ENCODE results near the gene PDLIM1. TPM values are rescaled to one million over a fixed set of nuclear protein-coding genes. Genes with fewer than 3 reads are reported as not detected.
A peak's percentile ranks its signal among the peaks of the same experiment; 100 is the strongest.
"Not testable (repeated sequence)": the region's sequence is repeated elsewhere in the genome, so short reads cannot be mapped to it uniquely, and the experiment has no call there.

The PDLIM1 gene
- total RNA-seq, 1 experiment from 2014 or later, result 183 TPM

DNA sequence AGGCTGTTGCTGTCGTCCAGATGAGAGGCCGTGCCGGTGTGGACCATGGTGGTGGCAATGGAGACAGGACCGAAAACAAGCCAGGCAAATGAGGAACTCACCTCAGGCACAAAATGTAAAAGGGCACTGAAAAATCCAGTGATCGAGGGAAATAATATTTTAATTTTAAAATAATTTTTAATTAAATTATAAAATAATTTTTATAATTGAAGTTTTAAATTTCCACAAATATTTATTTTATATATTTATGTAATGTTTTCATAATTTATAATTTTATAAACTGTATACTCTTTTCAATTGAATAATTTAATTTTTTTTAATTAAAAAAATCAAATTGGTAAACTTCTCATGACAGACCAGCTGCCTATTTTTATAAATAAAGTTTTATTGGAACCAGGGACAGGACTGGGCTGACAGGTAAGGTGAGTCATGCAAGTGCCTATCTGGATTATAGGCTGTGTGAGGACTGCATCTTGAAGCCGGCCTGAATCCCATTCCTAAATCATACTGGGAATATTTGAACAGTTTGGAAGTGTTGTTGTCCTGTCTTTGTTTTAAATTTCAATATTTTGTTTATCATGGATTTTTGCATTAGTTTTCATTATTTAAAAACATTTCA is 81.2 kb downstream of the PDLIM1 start:
- no peaks in the 10 kb centered on the region for H3K9me3 ChIP-seq (ENCODE audit: control insufficient read depth, insufficient read depth, low read depth, low read length)
- no TSS peak for BruUV-seq (replicated peaks)
- H3K4me3 ChIP-seq (ENCODE audit: low read depth in 2 of 2, low read length in 2 of 2), result no peak overlapping the region
- POLR2A ChIA-PET, result no interaction called here
- no peak for DNase-seq (ENCODE audit: low read depth, low spot score)
- intact Hi-C loops (cut with micrococcal nuclease; ENCODE audit: unreplicated experiment), result loop anchor here (5.0 kb wide), 1 partner anchor 33 kb away; no protein-coding TSS in a partner anchor
- no peaks in the 10 kb centered on the region for H3K36me3 ChIP-seq (ENCODE audit: control insufficient read depth, insufficient read depth, low read length)
- no peaks in the 10 kb centered on the region for H3K27me3 ChIP-seq (ENCODE audit: control insufficient read depth, insufficient read depth, low read length)
- CTCF ChIA-PET, result interaction anchor here (0.6 to 0.7 kb wide), 2 partner anchors 39 to 75 kb away, joined by 3 to 4 read pairs; no protein-coding TSS in a partner anchor
- in situ Hi-C loops (cut with HindIII; ENCODE audit: low pct_unique_long_range_greater_than_20kb, low sequenced_read_pairs), result no loop called here
- TF ChIP-seq TCF7L2 (IDR thresholded peaks at IDR 0.05; ENCODE audit: low read depth, low read length) (no peak), POLR2AphosphoS5 (IDR thresholded peaks at IDR 0.05; ENCODE audit: low read depth, low read length) (no peak), SIN3A (IDR thresholded peaks at IDR 0.05; ENCODE audit: borderline replicate concordance, insufficient read depth, low read depth, low read length) (no peak)
- TF ChIP-seq, protein P1, sequence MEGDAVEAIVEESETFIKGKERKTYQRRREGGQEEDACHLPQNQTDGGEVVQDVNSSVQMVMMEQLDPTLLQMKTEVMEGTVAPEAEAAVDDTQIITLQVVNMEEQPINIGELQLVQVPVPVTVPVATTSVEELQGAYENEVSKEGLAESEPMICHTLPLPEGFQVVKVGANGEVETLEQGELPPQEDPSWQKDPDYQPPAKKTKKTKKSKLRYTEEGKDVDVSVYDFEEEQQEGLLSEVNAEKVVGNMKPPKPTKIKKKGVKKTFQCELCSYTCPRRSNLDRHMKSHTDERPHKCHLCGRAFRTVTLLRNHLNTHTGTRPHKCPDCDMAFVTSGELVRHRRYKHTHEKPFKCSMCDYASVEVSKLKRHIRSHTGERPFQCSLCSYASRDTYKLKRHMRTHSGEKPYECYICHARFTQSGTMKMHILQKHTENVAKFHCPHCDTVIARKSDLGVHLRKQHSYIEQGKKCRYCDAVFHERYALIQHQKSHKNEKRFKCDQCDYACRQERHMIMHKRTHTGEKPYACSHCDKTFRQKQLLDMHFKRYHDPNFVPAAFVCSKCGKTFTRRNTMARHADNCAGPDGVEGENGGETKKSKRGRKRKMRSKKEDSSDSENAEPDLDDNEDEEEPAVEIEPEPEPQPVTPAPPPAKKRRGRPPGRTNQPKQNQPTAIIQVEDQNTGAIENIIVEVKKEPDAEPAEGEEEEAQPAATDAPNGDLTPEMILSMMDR (IDR thresholded peaks at IDR 0.05), result no peak
- TF ChIP-seq, protein P2, sequence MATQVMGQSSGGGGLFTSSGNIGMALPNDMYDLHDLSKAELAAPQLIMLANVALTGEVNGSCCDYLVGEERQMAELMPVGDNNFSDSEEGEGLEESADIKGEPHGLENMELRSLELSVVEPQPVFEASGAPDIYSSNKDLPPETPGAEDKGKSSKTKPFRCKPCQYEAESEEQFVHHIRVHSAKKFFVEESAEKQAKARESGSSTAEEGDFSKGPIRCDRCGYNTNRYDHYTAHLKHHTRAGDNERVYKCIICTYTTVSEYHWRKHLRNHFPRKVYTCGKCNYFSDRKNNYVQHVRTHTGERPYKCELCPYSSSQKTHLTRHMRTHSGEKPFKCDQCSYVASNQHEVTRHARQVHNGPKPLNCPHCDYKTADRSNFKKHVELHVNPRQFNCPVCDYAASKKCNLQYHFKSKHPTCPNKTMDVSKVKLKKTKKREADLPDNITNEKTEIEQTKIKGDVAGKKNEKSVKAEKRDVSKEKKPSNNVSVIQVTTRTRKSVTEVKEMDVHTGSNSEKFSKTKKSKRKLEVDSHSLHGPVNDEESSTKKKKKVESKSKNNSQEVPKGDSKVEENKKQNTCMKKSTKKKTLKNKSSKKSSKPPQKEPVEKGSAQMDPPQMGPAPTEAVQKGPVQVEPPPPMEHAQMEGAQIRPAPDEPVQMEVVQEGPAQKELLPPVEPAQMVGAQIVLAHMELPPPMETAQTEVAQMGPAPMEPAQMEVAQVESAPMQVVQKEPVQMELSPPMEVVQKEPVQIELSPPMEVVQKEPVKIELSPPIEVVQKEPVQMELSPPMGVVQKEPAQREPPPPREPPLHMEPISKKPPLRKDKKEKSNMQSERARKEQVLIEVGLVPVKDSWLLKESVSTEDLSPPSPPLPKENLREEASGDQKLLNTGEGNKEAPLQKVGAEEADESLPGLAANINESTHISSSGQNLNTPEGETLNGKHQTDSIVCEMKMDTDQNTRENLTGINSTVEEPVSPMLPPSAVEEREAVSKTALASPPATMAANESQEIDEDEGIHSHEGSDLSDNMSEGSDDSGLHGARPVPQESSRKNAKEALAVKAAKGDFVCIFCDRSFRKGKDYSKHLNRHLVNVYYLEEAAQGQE (IDR thresholded peaks at IDR 0.05; ENCODE audit: insufficient read depth in 1 of 2, low read depth in 2 of 2, low read length in 1 of 2), result no peak
- H3K27ac ChIP-seq (ENCODE audit: low read length), result peak overlapping the region; percentile 64
- peaks cover 15% of the 10 kb centered on the region for H3K4me1 ChIP-seq (ENCODE audit: control insufficient read depth, insufficient read depth, low read length)
- no peak for ATAC-seq

DNA sequence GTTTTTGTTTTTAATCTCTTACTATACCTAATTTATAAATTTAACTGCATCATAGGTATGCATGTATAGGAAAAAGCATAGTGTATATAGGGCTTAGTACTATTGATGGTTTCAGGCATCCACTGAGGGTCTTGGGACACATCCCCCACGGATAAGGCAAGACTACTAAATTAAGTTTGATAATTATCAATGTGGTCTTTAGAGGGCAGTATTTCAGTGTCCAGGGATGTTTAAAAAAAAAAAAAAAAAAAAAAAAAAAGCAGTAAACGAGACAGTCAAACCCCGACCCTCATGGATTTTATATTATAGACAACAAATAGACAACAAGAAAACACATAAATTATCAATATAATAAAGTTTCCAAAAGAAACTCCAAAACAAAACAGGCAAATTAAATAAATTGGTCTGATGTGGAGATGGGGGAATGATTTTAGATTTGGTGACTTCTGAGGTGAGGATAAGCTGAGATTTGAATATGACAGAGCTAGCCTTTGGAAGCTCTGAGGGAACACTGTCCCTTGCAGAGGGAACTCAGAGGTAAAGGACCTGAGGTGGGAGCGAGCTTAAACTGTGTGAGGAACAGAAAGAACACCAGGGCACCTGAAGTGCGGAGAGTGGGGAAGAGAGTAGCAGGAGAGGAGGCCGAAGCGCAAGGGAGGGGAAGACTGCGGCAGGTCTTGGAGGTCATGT is 82.0 kb downstream of the PDLIM1 start:
- TF ChIP-seq SIN3A (IDR thresholded peaks at IDR 0.05; ENCODE audit: borderline replicate concordance, insufficient read depth, low read depth, low read length) (no peak), TCF7L2 (IDR thresholded peaks at IDR 0.05; ENCODE audit: low read depth, low read length) (no peak)
- TF ChIP-seq, protein P2 (IDR thresholded peaks at IDR 0.05; ENCODE audit: insufficient read depth in 1 of 2, low read depth in 2 of 2, low read length in 1 of 2), result no peak
- TF ChIP-seq, protein P1 (IDR thresholded peaks at IDR 0.05), result peak; percentile 72; the same call in 1 of the 2 replicates
- POLR2A ChIA-PET, result no interaction called here
- in situ Hi-C loops (cut with HindIII; ENCODE audit: low pct_unique_long_range_greater_than_20kb, low sequenced_read_pairs) (no loop called here), intact Hi-C loops (cut with micrococcal nuclease; ENCODE audit: unreplicated experiment) (loop anchor here (5.0 kb wide), 1 partner anchor 33 kb away; no protein-coding TSS in a partner anchor)
- CTCF ChIA-PET, result interaction anchor here (0.6 kb wide), 1 partner anchor 76 kb away, joined by 4 read pairs; no protein-coding TSS in a partner anchor
- H3K9me3 ChIP-seq (ENCODE audit: control insufficient read depth, insufficient read depth, low read depth, low read length), result no peaks in the 10 kb centered on the region
- peaks cover 9% of the 10 kb centered on the region; the same call in 1 of the 2 replicates for H3K4me1 ChIP-seq (ENCODE audit: control insufficient read depth, insufficient read depth, low read length)
- no TSS peak for BruUV-seq (replicated peaks)
- no peaks in the 10 kb centered on the region for H3K27me3 ChIP-seq (ENCODE audit: control insufficient read depth, insufficient read depth, low read length)
- no peak for DNase-seq (ENCODE audit: low read depth, low spot score)
- H3K27ac ChIP-seq (ENCODE audit: low read length), result peak overlapping the region; percentile 64
- peak; percentile 50 for ATAC-seq
- no peak overlapping the region for H3K4me3 ChIP-seq (ENCODE audit: low read depth in 2 of 2, low read length in 2 of 2)
- H3K36me3 ChIP-seq (ENCODE audit: control insufficient read depth, insufficient read depth, low read length), result no peaks in the 10 kb centered on the region

DNA sequence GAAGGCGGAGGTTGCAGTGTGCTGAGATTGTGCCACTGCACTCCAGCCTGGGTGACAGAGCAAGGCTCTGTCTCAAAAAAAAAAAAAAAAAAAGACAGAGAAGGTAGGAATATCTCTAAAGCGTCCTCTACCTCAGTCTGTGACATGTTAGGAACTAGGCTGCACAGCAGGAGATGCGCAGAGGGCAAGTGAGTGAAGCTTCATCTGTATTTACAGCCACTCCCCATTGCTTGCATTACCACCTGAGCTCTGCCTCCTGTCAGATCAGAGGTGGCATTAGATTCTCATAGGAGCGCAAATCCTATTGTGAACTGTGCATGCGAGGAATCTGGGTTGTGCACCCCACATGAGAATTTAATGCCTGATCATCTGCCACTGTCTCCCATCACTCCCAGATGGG is 87.9 kb downstream of the PDLIM1 start:
- DNase-seq (ENCODE audit: low read depth, low spot score); ATAC-seq; H3K27me3 ChIP-seq (ENCODE audit: control insufficient read depth, insufficient read depth, low read length); H3K4me1 ChIP-seq (ENCODE audit: control insufficient read depth, insufficient read depth, low read length); intact Hi-C loops (cut with micrococcal nuclease; ENCODE audit: unreplicated experiment); H3K4me3 ChIP-seq (ENCODE audit: low read depth in 2 of 2, low read length in 2 of 2); BruUV-seq (replicated peaks); POLR2A ChIA-PET; H3K9me3 ChIP-seq (ENCODE audit: control insufficient read depth, insufficient read depth, low read depth, low read length); in situ Hi-C loops (cut with HindIII; ENCODE audit: low pct_unique_long_range_greater_than_20kb, low sequenced_read_pairs); H3K27ac ChIP-seq (ENCODE audit: low read length); H3K36me3 ChIP-seq (ENCODE audit: control insufficient read depth, insufficient read depth, low read length): not testable (repeated sequence)
- CTCF ChIA-PET, result interaction anchor here (1.5 kb wide), 1 partner anchor 40 kb away, joined by 3 read pairs; no protein-coding TSS in a partner anchor

Measured in Panc1 (cell line).